HG03095 (cell line): Measurements from ENCODE around the gene DACT1.

ENCODE experiments used
- ATAC-seq: cut with Tn5 transposase; IDR thresholded peaks from one replicate; pipeline ENCODE4 v1.9.1; 2021; ENCODE audit warnings: moderate library complexity; ENCODE audit not compliant: unreplicated experiment

DACT1 gene

GRCh38 chr14:58635091-58635830 lies 2.5 kb upstream of the DACT1 start:
- ATAC-seq = no peak

GRCh38 chr14:58636129-58636528 lies 1.6 kb upstream of the DACT1 start:
- no peak for ATAC-seq

GRCh38 chr14:58637040-58637390 lies 747 bp upstream of the DACT1 start:
- ATAC-seq = peak; percentile 1

- peak; percentile 17 for ATAC-seq
Measured at GRCh38 chr14:58638231-58639197, 752 bp downstream of the DACT1 start.

GRCh38 chr14:58639198-58639565 lies 1.4 kb downstream of the DACT1 start:
- ATAC-seq = no peak

- ATAC-seq = no peak
Measured at GRCh38 chr14:58639842-58640484, 2.2 kb downstream of the DACT1 start.

- no peak for ATAC-seq
Measured at GRCh38 chr14:58640959-58641358, 3.2 kb downstream of the DACT1 start.

GRCh38 chr14:58641509-58641908 lies 3.7 kb downstream of the DACT1 start:
- ATAC-seq = no peak

GRCh38 chr14:58643366-58643765 lies 5.6 kb downstream of the DACT1 start:
- no peak for ATAC-seq

- ATAC-seq = no peak
Measured at GRCh38 chr14:58645641-58646040, 7.9 kb downstream of the DACT1 start.

- ATAC-seq = no peak
Measured at GRCh38 chr14:58646479-58646878, 8.7 kb downstream of the DACT1 start.

- ATAC-seq = no peak
Measured at GRCh38 chr14:58647777-58648176, 10.0 kb downstream of the DACT1 start.

- no peak for ATAC-seq
Measured at GRCh38 chr14:58650857-58651256, 13.1 kb downstream of the DACT1 start.

GRCh38 chr14:58656671-58657411 lies 19.1 kb downstream of the DACT1 start:
- no peak for ATAC-seq

GRCh38 chr14:58659061-58659460 lies 21.3 kb downstream of the DACT1 start:
- ATAC-seq = no peak

- no peak for ATAC-seq
Measured at GRCh38 chr14:58659846-58660245, 22.1 kb downstream of the DACT1 start.

GRCh38 chr14:58660407-58660806 lies 22.6 kb downstream of the DACT1 start:
- ATAC-seq = no peak

GRCh38 chr14:58662018-58662417 lies 24.3 kb downstream of the DACT1 start:
- ATAC-seq = no peak

GRCh38 chr14:58662759-58663158 lies 25.0 kb downstream of the DACT1 start:
- ATAC-seq = no peak

GRCh38 chr14:58663494-58664111 lies 25.8 kb downstream of the DACT1 start:
- no peak for ATAC-seq
